ENCODE results near the gene ADGRG4. TPM values are rescaled to one million over a fixed set of nuclear protein-coding genes. Genes with fewer than 3 reads are reported as not detected.

ADGRG4 gene
- total RNA-seq, 1 donor from 2014 or later = not detected

DNA sequence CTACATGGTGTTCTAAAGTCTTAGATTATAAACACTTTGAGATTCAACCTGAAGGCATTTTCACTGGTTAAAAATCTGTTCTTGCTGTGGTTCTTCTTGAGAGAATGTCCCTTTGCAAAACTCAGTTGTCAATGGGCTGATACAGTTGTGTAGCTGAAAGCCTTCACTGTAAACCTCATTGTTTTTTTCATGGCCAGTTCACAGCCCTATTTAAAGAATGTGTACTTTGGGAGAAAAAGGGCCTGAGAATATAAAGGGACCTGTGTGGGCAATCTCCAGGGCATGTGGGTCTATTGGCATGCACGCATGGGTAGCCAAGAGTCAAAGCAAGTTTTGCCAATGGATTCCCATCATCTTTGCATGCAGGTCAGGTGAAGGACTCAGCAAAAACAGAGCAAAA lies 41.8 kb upstream of the ADGRG4 start:
- Mint-ChIP-seq H3K4me3 (ENCODE audit: unreplicated experiment) (no peak overlapping the region), H3K27ac (ENCODE audit: unreplicated experiment) (no peak overlapping the region), H3K27me3 (ENCODE audit: unreplicated experiment) (no peaks in the 10 kb centered on the region), H3K4me1 (ENCODE audit: low read depth, unreplicated experiment) (peaks cover 14% of the 10 kb centered on the region), H3K36me3 (ENCODE audit: unreplicated experiment) (no peaks in the 10 kb centered on the region), H3K9me3 (ENCODE audit: unreplicated experiment) (peaks cover 1% of the 10 kb centered on the region)
- no peak for DNase-seq
- TF ChIP-seq, protein P1, sequence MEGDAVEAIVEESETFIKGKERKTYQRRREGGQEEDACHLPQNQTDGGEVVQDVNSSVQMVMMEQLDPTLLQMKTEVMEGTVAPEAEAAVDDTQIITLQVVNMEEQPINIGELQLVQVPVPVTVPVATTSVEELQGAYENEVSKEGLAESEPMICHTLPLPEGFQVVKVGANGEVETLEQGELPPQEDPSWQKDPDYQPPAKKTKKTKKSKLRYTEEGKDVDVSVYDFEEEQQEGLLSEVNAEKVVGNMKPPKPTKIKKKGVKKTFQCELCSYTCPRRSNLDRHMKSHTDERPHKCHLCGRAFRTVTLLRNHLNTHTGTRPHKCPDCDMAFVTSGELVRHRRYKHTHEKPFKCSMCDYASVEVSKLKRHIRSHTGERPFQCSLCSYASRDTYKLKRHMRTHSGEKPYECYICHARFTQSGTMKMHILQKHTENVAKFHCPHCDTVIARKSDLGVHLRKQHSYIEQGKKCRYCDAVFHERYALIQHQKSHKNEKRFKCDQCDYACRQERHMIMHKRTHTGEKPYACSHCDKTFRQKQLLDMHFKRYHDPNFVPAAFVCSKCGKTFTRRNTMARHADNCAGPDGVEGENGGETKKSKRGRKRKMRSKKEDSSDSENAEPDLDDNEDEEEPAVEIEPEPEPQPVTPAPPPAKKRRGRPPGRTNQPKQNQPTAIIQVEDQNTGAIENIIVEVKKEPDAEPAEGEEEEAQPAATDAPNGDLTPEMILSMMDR (IDR thresholded peaks at IDR 0.05; ENCODE audit: partially characterized antibody, unreplicated experiment) = no peak

DNA sequence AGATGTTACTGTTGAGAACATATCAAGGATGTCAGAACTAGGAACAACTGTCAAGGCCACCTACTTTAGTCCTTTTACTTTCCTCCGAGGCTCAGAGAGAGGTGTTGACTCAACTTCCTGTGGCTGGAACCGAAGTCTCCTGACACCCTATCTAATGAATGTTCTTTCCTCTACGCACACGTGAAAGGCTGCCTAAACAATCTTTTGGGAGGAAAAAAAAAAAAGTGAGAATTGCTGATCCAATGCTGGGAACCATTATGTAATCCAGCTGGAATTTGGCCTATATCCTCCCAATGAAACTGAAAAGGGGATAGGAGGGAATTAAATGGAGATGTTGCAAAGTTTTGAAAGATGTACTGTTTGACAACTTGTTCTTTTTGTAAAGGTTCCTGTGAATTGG lies 41.2 kb upstream of the ADGRG4 start:
- Mint-ChIP-seq H3K4me1 (ENCODE audit: low read depth, unreplicated experiment) (peaks cover 14% of the 10 kb centered on the region), H3K27me3 (ENCODE audit: unreplicated experiment) (no peaks in the 10 kb centered on the region), H3K9me3 (ENCODE audit: unreplicated experiment) (peaks cover 1% of the 10 kb centered on the region), H3K36me3 (ENCODE audit: unreplicated experiment) (no peaks in the 10 kb centered on the region), H3K4me3 (ENCODE audit: unreplicated experiment) (no peak overlapping the region), H3K27ac (ENCODE audit: unreplicated experiment) (no peak overlapping the region)
- TF ChIP-seq, protein P1 (IDR thresholded peaks at IDR 0.05; ENCODE audit: partially characterized antibody, unreplicated experiment) = no peak
- DNase-seq = no peak

DNA sequence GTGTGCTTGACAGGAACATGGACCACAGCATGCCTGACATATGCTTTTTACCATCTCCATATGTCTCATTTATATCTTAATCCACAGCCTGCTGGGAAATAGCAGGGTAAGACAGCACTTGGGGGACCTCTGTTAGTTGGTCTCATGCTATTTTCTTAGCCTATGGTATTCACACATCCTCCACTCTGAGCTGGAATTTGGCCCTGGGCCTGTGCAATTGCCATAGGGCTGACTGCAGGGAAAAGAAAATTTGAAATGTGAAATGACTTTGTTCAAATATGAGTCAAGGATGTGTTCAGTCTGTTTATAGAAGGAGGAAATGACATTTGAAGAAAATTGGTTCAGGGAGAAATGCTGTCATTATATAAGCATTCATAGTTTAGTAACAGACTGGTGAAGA lies 40.0 kb upstream of the ADGRG4 start:
- Mint-ChIP-seq H3K27me3 (ENCODE audit: unreplicated experiment) (no peaks in the 10 kb centered on the region), H3K27ac (ENCODE audit: unreplicated experiment) (peak overlapping the region; percentile 43)

DNA sequence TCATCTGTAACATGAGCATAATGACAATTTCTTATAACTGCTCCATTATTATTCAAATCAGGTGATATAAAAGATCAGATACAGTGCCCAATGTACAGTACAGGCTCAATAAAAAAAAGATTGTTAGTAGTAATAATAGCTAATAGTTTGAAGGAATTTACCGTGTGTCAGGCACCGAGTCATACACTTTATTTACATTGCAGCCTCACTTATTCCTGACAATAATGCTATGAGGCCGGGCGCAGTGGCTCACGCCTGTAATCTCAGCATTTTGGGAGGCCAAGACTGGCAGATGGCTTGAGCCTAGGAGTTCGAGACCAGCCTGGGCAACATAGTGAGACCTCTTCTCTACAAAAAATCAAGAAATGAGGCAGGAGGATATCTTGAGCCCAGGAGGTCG lies 39.4 kb upstream of the ADGRG4 start:
- Mint-ChIP-seq H3K9me3 (ENCODE audit: unreplicated experiment) (peaks cover 1% of the 10 kb centered on the region), H3K27me3 (ENCODE audit: unreplicated experiment) (no peaks in the 10 kb centered on the region), H3K4me3 (ENCODE audit: unreplicated experiment) (no peak overlapping the region), H3K27ac (ENCODE audit: unreplicated experiment) (no peak overlapping the region), H3K36me3 (ENCODE audit: unreplicated experiment) (no peaks in the 10 kb centered on the region), H3K4me1 (ENCODE audit: low read depth, unreplicated experiment) (peaks cover 10% of the 10 kb centered on the region)
- DNase-seq = no peak
- TF ChIP-seq, protein P1 (IDR thresholded peaks at IDR 0.05; ENCODE audit: partially characterized antibody, unreplicated experiment) = no peak

More for the DNA sequence above, 40.0 kb upstream of the ADGRG4 start:
- peaks cover 1% of the 10 kb centered on the region for H3K9me3 Mint-ChIP-seq (ENCODE audit: unreplicated experiment)
- peaks cover 14% of the 10 kb centered on the region for H3K4me1 Mint-ChIP-seq (ENCODE audit: low read depth, unreplicated experiment)
- H3K36me3 Mint-ChIP-seq (ENCODE audit: unreplicated experiment) = no peaks in the 10 kb centered on the region
- no peak for DNase-seq
- TF ChIP-seq, protein P1 (IDR thresholded peaks at IDR 0.05; ENCODE audit: partially characterized antibody, unreplicated experiment) = no peak
- no peak overlapping the region for H3K4me3 Mint-ChIP-seq (ENCODE audit: unreplicated experiment)

DNA sequence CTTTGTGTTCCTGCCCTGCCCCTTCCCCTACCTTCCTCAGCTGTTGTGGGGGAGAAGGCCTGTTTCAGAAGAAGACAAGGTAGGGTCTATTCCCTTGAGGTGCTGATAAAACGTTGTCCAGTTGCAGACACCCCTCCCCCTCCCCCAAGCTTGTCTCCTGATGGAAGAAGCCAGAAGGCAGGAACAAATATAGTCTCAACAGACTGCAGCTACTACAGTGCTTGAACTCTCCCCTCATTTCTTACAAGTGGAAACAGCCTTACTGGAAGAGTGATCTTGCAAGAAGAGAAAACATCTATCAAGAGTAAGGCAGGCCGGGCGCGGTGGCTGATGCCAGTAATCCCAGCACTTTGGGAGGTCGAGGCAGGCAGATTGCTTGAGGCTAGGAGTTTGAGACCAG lies 38.5 kb upstream of the ADGRG4 start:
- Mint-ChIP-seq H3K36me3 (ENCODE audit: unreplicated experiment) (no peaks in the 10 kb centered on the region), H3K4me1 (ENCODE audit: low read depth, unreplicated experiment) (peaks cover 10% of the 10 kb centered on the region), H3K27ac (ENCODE audit: unreplicated experiment) (no peak overlapping the region), H3K9me3 (ENCODE audit: unreplicated experiment) (peaks cover 1% of the 10 kb centered on the region), H3K4me3 (ENCODE audit: unreplicated experiment) (no peak overlapping the region), H3K27me3 (ENCODE audit: unreplicated experiment) (no peaks in the 10 kb centered on the region)
- DNase-seq = peak; percentile 14
- TF ChIP-seq, protein P1 (IDR thresholded peaks at IDR 0.05; ENCODE audit: partially characterized antibody, unreplicated experiment) = no peak
